Activated CD8-positive, alpha-beta T cell treated with anti-CD3 and anti-CD28 coated beads for 36 hours (primary cell): ENCODE data around the gene IFNAR1. TPM values are rescaled to one million over a fixed set of nuclear protein-coding genes. Genes with fewer than 3 reads are reported as not detected.

ENCODE experiments used
- ATAC-seq: fragments of 200-7000 bp; cut with Tn5 transposase; one replicate; pipeline ENCODE4 v1.10.0; 2021; ENCODE audit warnings: mild to moderate bottlenecking, moderate library complexity
- CTCF ChIA-PET: fragments of 350-600 bp; sonication (Branson Sonifier 250); formaldehyde crosslinking; loops from one replicate; lab custom pipeline; 2021; ENCODE audit warnings: antibody characterized with exemption; lab: Charles Lee
- POLR2A ChIA-PET: fragments of 350-600 bp; sonication (Branson Sonifier 250); formaldehyde crosslinking; loops from one replicate; lab custom pipeline; 2021; ENCODE audit warnings: antibody characterized with exemption; lab: Charles Lee
- DNase-seq: peaks from one replicate; pipeline ENCODE4 v3.0.0-alpha.2; 2020
- H3K27ac Mint-ChIP-seq: one replicate; pipeline ENCODE4 v1.8.0; 2021; ENCODE audit warnings: mild to moderate bottlenecking, mixed read lengths
- H3K27me3 Mint-ChIP-seq: one replicate; pipeline ENCODE4 v1.8.0; 2021; ENCODE audit warnings: mixed read lengths
- H3K36me3 Mint-ChIP-seq: one replicate; pipeline ENCODE4 v1.8.0; 2021; ENCODE audit warnings: low read depth, mixed read lengths
- H3K4me1 Mint-ChIP-seq: one replicate; pipeline ENCODE4 v1.8.0; 2021; ENCODE audit warnings: low read depth, mixed read lengths
- H3K4me3 Mint-ChIP-seq: one replicate; pipeline ENCODE4 v1.8.0; 2021; ENCODE audit warnings: mild to moderate bottlenecking, moderate library complexity, mixed read lengths
- H3K9me3 Mint-ChIP-seq: one replicate; pipeline ENCODE4 v1.8.0; 2021; ENCODE audit warnings: mixed read lengths
- CTCF ChIP-seq: fragments of 200-600 bp; IDR thresholded peaks from one replicate; pipeline ENCODE4 v1.8.0; 2022; ENCODE audit warnings: antibody characterized with exemption, mild to moderate bottlenecking
- intact Hi-C: fragments of 100-400 bp; cut with micrococcal nuclease; formaldehyde crosslinking; loops from one replicate; pipeline ENCODE4 v1.10.0; 2022
- total RNA-seq, 2 experiments: library from RNA; stranded (reverse); gene quantifications; one replicate each; pipeline ENCODE4 v1.2.3, GENCODE V29; 2021

The IFNAR1 gene
- total RNA-seq, 2 experiments from 2014 or later = 25.6 to 30.3 TPM

DNA sequence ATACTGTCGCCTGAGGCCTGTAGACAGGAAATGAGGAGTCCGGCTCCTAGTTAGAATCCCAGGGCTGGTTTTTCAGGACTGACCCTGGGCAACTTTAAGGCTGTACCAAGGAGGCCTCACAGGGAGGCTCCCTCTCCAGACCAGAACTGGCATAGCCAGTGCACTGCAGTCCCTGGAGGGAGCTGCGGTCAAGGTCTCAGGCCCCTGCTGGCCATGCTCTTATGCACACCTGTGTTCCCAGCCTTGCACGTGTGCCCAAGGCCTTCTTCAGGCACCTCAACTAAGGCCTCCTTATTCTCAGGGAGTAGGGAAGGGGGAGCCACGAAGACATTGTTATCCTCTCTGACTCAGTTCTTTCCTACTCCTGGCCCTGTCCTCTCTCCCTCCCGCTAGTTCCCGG, 22.0 kb upstream of the IFNAR1 start:
- Mint-ChIP-seq H3K27ac (no peak overlapping the region), H3K36me3 (no peaks in the 10 kb centered on the region)

DNA sequence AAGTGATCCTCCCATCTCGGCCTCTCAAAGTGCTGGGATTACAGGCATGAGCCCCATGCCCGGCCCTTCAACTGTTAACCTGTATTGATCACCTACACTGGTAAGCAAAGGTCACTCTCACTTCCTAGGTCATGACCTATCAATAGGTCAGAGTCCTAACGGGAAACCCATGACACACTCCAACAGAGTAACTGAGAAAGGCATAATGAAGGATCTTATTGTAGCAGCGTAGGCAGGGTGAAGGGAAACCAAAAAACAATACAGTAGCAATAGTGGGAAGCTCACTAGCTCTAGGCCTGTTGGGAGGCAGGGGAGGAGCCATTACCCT, 19.5 kb upstream of the IFNAR1 start:
- H3K9me3 Mint-ChIP-seq = peaks cover 3% of the 10 kb centered on the region
- ChIA-PET POLR2A (no interaction called here), CTCF (no interaction called here)
- TF ChIP-seq CTCF = no peak
- no peak overlapping the region for H3K4me3 Mint-ChIP-seq
- H3K27ac Mint-ChIP-seq = no peak overlapping the region
- H3K27me3 Mint-ChIP-seq = no peaks in the 10 kb centered on the region
- ATAC-seq (no peak), DNase-seq (no peak)
- H3K36me3 Mint-ChIP-seq = no peaks in the 10 kb centered on the region
- intact Hi-C loops = no loop called here
- H3K4me1 Mint-ChIP-seq = peaks cover 19% of the 10 kb centered on the region

More for the DNA sequence above, 22.0 kb upstream of the IFNAR1 start:
- ATAC-seq (no peak), DNase-seq (no peak)
- POLR2A ChIA-PET = no interaction called here
- Mint-ChIP-seq H3K4me3 (no peak overlapping the region), H3K27me3 (no peaks in the 10 kb centered on the region), H3K9me3 (no peaks in the 10 kb centered on the region), H3K4me1 (peaks cover 34% of the 10 kb centered on the region)
- CTCF ChIA-PET = interaction anchor here (1.2 to 1.4 kb wide), 2 partner anchors 9 to 14 kb away, joined by 3 read pairs; no protein-coding TSS in a partner anchor
- intact Hi-C loops = no loop called here
- no peak for TF ChIP-seq CTCF

- no peak for ATAC-seq
- Mint-ChIP-seq H3K9me3 (peaks cover 3% of the 10 kb centered on the region), H3K27me3 (no peaks in the 10 kb centered on the region), H3K4me1 (peaks cover 13% of the 10 kb centered on the region), H3K27ac (no peak overlapping the region), H3K4me3 (no peak overlapping the region), H3K36me3 (no peaks in the 10 kb centered on the region)
- no peak for DNase-seq
- TF ChIP-seq CTCF = no peak
- intact Hi-C loops = no loop called here
- CTCF ChIA-PET = no interaction called here
- POLR2A ChIA-PET = no interaction called here
Observed at GRCh38 chr21:33305938-33306337, 18.8 kb upstream of the IFNAR1 start.

DNA sequence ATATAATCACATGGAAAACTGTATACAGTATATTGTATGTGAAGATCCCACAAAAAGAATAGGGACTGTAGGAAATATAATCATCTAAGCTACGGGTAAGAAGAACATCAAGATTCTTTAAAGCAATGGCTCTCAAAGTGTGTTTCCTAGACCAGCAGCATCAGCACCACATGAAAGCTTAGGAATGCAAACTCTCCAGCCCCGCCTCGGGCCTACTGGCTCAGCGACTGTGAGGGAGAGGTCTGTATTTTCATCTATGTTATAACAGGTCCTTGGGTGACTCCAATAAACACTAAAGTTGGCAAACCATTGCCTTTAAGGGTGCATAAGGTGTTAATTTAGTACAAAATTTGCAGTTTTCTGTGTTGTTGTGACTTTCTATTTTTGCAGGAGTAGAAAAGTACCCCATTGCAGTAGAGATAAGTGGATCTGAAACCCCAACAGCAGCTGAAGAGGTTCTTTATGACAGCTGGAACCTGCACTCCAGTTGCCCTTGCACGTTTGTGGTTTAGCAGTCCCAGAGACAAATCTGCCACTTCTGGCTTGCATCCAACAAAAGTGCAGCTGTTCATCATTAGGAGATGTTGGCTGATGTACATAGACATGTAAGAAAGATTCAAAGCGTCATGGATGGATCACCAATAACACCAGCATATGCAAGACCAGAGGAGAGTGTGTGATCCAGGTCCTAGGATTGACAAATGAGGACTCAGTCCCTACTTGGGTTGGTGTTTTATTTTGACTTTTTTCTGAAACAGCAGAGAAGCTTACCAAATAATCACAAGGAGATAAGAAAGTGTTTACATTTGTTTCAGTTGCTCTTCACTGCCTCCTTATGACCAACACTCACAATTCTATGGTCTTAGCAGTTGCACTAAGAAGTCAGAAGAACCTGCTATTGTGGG, 15.9 kb upstream of the IFNAR1 start:
- ATAC-seq (no peak), DNase-seq (no peak)
- intact Hi-C loops = no loop called here
- Mint-ChIP-seq H3K27me3 (no peaks in the 10 kb centered on the region), H3K4me3 (no peak overlapping the region), H3K4me1 (peaks cover 5% of the 10 kb centered on the region), H3K36me3 (no peaks in the 10 kb centered on the region), H3K9me3 (peaks cover 3% of the 10 kb centered on the region), H3K27ac (no peak overlapping the region)
- ChIA-PET CTCF (interaction anchor here (0.9 to 1.8 kb wide), 4 partner anchors 9 to 113 kb away, joined by 3 to 6 read pairs (median 4); no protein-coding TSS in a partner anchor), POLR2A (interaction anchor here (0.9 to 1.3 kb wide), 6 partner anchors 8 to 105 kb away, joined by 3 to 4 read pairs (median 3); partner anchors contain the start of gene IFNAR1)
- TF ChIP-seq CTCF = no peak

- DNase-seq (no peak), ATAC-seq (no peak)
- Mint-ChIP-seq H3K27ac (no peak overlapping the region), H3K27me3 (peaks cover 2% of the 10 kb centered on the region), H3K4me3 (no peak overlapping the region), H3K4me1 (peaks cover 5% of the 10 kb centered on the region), H3K36me3 (no peaks in the 10 kb centered on the region), H3K9me3 (peaks cover 3% of the 10 kb centered on the region)
- CTCF ChIA-PET = interaction anchor here (1.0 kb wide), 1 partner anchor 114 kb away, joined by 3 read pairs; no protein-coding TSS in a partner anchor
- no peak for TF ChIP-seq CTCF
- POLR2A ChIA-PET = interaction anchor here (1.1 to 1.3 kb wide), 2 partner anchors 15 to 16 kb away, joined by 3 read pairs; partner anchors contain the start of gene IFNAR1
- intact Hi-C loops = no loop called here
Observed at GRCh38 chr21:33309778-33310177, 15.0 kb upstream of the IFNAR1 start.
